ENCODE data around the gene UNC5B.

The UNC5B gene

DNA sequence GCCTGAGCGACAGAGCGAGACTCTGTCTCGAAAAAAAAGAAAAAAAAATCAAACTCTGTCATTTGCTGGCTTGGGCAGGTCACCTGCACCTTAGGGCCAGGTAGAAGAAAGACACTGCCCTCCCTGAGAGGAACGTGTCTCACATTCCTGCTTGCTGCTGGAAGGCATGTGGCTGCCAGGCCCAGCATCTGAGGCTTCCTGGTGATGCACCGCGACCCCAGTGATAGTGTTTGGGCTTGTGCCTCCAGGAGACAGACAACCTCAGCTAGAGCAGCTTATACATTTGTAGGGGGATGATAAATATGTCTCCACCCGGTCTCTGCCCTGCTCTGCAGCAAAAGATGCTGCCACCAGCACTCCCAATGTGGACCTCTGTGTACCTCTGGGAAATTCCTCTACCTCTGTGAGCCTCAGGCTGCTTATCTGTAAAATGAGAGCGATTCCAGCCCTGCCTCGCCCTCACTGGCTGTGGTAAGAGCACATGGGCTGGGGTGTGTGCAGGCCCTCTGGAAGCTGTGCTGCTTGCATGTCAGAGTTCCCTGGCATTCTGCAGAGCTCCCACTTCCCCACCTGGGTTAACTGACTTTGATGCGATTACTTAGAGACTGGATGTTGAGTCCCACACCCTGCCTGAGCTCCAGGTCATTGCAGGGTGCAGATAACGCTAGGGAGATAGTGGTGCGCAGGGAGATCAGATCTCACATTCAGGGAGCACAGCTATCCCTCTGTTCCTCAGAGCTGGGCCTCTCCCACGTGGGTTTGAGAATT, 126.5 kb downstream of the UNC5B start:
- DNase-seq (ENCODE audit: low read depth in 1 of 2, low spot score in 1 of 2) = no peak

DNA sequence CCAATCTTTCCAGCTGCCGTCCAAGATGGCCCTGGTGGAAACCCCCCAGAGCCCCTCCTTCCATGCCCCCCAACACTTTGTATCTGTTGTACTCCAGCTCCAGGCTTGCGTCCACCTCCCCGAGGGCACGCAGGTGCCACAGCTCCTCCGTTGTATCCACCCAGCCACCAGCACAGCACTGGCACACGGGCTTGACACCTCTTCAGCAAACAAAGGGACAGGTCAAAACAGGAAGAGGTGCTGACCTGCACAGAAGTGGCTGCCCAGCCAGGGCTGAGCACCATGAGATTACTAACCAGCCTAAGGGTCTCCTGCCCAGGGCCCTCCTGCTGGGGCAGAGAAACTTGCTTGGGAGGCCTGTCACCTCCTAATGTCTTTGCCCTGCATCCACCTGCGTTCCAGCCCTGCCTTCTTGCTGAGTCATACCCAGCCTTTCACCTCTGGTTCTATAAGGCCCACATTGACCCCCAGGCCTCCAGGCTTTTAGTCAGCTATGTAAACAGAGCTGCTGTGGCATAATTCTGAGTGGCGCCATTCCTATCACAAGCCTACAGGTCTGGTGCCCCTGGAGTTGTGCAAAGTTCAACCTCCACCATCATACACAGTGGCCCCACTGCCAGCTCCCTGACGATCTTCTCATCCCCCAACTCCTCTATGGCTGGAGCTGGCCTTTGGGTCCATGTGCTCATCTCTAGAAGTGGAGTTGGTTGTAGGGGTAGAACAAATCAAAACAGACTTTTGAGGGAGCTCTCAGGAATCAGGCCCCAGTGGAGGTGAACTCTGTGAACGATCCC, 127.6 kb downstream of the UNC5B start:
- DNase-seq (ENCODE audit: low read depth in 1 of 2, low spot score in 1 of 2) = no peak

DNA sequence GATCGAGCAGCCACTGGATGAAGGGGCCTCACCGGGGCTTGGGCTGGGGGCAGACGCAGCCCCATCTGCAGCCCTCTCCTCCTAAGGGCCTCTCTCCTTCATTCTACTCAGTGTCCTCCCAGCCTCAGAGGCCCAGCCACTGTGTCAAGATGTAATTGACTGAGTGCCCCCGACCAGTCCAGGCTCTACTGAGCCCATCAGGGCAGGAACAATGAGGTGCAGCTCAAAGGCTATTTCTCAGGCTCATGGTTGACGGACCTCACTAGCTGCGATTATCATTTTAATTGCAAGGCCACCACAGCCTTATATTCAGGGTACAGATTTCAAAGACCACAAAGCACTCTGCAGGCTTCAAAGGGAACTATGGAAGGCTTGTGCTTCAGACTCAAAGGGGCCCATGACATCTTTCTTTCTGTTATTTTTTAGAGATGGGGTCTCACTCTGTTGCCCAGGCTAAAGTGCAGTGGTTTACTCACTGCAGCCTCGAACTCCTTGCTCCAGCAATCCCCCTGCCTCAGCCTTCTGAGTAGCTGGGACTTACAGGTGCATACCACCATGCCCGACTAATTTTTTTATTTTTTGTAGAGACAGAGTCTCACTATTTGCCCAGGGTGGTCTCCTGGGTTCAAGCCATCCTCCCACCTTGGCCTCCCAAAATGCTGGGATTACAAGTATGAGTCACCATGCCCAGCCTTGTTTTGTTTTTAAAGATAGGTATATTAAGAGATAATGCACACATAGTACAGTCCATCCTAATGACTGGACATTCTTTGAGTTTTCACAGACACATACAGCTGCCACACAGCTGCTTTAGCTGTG, 130.4 kb downstream of the UNC5B start:
- no peak for DNase-seq (ENCODE audit: low read depth in 1 of 2, low spot score in 1 of 2)

DNA sequence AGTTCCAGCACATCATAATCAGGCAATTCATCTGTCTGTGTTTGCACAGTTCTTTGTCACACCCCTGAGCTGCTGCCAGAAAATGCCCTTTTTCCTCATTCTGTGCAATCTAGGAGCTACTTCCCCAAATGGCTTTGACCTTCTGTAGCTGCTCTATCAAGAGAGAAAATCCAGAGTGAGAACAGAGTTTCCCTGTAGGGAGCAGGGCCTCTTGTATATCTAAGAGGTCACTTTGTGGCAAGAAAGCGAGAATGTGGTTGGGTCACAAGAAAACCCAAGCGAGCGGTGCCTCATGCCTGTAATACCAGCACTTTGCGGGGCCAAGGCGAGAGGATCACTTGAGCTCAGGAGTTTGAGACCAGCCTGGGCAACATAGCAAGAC, 131.0 kb downstream of the UNC5B start:
- no peak for DNase-seq (ENCODE audit: low read depth in 1 of 2, low spot score in 1 of 2)

DNA sequence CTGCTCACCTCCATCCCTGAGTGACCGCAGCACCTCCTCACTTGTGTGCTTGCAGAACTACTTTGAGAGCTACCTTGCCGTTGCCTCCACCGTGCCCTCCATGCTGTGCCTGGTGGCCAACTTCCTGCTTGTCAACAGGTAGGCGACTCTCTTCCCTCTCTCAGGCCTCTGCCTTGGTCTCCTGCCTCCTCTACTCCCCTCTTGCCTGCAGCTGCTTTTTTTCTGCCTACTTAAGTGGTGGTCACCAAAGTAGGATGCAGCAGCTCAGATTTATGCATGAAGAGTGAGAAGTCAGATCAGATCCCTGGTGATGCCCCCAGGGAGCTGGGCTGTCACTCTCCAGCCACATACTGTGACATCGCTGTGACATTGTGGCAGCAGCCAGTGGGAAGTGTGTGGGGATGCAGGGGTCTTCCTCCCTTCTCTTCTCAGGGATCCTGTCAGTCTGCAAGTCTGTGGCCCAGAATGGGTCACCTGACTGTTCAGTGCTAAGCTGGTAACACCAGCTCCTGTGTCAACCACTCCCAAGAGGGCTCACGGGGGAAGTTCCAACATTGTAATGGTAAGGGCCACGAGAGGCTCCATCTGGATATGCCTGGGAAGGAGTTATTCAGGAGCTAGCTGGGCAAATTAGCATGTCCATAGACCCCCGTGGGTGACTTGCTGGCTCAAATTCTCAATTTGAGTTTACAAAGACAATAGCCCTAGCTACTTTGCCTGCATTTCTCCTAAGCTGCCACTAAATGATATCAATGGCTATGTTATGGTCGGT, 132.0 kb downstream of the UNC5B start:
- DNase-seq (ENCODE audit: low read depth in 1 of 2, low spot score in 1 of 2) = no peak

DNA sequence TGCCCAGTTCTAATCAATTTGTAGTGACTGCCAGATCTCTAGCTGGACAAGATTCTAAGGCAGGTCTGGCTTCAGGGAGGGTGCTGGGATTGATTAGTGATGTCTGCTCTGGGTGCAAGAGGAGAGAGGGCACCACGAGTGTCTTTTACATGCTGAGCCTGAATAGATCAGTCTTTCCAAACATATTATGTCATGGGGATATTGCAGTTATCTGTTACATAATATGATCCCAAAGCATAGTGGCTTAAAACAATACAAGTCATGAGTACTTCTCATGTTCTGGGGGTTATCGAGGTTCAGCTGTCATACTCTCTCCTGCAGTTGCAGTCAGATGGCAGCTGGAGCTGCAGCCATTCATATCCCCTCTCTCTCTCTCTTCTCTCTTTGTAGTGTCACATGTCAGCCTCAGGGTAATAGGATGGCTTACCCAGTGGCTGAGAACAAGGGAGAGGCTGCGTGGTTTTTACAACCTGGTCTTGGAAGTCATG, 132.7 kb downstream of the UNC5B start:
- no peak for DNase-seq (ENCODE audit: low read depth in 1 of 2, low spot score in 1 of 2)

DNA sequence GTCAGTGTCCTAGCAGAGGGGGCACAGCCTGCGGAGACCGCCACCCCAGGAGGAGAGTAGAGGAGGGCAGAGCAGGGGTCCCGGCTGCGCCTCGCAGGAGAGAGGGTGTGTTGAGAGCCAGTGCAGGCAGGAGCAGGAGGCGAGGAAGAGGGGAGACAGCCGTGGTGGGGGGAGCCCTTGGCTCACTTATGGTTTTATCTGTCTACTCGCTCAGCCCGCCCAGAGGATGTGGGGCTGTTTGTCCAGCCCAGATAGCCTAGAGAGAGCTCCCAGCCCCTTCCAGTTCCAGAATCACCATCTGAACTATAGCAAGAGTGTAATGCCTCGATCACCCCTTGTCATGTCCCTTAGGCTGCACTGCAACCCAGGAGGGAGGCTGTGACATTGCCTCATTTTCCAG, 133.3 kb downstream of the UNC5B start:
- no peak for DNase-seq (ENCODE audit: low read depth in 1 of 2, low spot score in 1 of 2)

DNA sequence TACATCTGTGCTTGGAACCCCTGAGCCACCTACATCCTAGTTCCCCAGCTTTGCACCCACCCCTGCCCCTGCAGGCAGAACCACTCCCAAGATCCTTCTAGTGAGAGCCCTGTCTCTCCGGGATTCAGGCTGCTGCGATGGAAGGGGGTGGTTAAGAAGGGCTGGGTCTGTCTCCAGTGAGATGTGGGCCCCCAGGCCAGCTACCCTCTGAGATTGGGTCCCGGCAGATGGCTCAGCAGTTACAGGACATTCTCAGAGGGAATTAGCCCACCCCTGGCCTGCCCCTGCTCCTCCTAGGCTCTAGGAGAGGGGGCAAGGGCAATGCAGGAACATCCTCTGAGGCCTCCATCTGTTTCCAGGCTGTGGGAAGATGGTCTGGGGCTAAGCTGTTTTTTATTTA, 134.4 kb downstream of the UNC5B start:
- DNase-seq (ENCODE audit: low read depth in 1 of 2, low spot score in 1 of 2) = no peak

DNA sequence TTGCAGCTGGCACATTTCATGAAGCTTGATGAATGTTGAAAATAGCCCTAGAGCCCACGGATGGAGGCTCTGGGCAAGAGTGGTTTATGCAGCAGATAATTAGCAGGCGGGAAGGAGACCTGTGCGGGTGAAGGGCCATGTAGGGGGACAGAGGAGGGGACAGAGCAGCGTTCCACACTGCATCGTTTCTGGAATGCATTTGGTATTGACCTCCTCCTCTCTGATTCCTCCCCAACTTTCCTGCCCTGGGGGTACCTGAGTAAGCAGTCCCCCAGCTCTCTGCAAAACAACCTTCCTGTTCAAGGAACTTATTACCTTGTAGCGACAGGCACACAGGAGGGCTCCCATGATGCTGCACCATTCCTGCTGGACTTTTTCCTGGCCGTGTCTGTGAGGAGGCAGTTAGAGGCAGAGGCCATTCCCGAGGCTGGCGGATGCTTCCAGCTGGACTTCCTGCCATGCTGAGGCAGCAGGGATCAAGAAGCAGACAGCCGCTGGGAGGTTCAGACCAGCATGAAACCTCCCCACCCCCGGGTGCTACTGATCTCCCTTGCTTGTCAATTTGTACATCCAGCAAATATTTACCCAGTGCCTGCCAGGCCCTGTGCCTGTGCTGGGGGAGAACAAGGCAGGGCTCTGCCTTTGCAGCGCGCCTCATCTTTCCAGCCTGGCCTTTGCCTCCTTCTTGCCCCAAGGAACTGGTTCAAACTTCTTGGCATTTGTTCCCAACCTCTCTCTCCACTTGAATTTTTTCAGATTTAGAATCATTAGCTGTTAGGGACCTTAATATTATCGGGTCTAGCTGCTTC, 135.4 kb downstream of the UNC5B start:
- DNase-seq (ENCODE audit: low read depth in 1 of 2, low spot score in 1 of 2) = no peak

DNA sequence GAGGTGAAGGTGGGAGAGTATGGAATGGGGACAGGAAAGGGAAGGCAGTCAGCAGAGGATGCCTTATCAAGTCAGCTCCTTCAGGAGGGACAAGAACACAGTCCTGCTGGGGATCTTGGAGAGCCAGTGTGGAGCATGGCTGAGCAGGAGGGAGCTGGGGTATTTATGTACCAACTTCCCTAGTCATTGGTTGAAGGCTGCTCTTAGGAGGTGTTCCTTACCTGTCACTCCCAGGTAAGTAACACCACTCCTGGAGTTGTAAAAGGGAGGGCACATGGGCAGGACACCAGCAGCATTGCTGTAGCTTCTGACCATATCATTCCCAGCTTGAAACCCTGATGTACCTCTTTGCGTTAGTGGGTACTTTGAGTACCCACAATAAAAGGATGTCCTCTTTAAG, 136.5 kb downstream of the UNC5B start:
- no peak for DNase-seq (ENCODE audit: low read depth in 1 of 2, low spot score in 1 of 2)

DNA sequence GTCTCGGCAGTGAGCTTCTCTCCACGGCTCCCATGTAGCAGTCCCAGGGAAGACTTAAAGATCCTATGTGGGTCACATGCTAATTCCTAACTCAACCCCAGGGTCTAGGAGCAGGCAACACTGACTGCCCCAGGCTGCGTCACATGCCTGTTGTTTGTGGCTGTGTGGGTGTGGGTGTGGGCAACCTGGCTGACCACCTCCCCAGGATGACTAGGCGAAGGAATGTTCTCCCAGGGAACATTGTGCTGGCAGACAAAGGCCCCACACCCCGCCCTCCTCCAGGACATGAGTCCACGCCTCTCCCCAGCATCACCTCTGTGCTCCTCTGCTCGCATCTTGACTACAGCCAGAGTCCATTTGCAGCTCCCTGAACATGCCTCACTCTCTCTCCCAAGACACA, 137.0 kb downstream of the UNC5B start:
- no peak for DNase-seq (ENCODE audit: low read depth in 1 of 2, low spot score in 1 of 2)

DNA sequence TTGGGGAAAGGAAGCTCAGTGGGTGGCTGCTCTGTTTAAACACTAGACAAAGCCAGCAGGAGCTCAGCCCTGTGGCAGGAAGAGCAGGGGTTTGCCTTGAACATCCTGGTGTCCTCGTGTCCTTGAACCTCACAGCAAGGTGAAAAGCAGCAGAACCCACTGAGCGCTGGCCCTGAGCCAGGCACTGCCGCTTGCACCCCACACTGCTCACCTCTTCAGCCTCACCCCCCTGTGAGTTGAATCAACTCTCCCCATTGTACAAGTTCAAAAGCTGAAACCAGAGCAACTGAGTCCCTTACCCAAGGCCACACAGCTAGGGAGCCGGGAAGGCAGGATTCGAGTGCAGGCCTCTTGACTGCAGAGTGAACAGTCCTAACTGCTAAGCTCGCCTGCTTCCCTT, 138.7 kb downstream of the UNC5B start:
- no peak for DNase-seq (ENCODE audit: low read depth in 1 of 2, low spot score in 1 of 2)

DNA sequence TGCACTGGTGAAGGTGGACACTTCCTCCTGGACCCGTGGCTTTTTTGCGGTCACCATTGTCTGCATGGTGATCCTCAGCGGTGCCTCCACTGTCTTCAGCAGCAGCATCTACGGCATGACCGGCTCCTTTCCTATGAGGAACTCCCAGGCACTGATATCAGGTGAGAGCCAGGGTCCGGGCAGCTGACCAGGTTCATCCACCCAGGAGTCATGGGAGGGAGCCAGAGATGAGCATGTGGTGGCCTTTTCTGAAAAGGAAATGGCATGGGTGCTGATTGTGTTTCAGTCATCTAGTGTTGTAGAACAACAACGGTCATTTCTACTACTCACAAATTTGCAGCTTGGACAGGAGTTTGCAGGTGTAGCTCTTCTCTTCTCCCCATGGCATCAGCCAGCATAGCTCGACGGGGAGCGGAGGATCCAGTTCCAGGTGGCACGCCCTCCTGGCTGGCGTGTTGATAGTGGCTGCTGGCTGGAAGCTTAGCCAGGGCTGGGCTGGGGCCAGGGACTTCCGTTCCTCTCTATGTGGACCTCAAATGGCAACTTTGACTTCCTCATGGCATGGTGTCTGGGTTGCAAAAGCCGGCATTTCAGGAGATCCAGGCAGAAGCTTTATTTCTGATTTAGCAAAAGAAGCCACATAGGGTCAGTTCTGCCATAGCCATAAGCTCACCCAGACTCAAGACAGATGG, 139.4 kb downstream of the UNC5B start:
- DNase-seq (ENCODE audit: low read depth in 1 of 2, low spot score in 1 of 2) = no peak

Measured in activated CD4-positive, alpha-beta T cell treated with anti-CD3 and anti-CD28 coated beads, Interleukin-2, amount 50 U/mL, for 24 hours (primary cell).